DLD1 (cell line): Measurements from ENCODE around the gene CDKN2A.

Experiments
- in situ Hi-C: cut with HindIII; loops from 2 replicates; pipeline ENCODE4 v1.10.0; 2017; ENCODE audit warnings: low sequenced_read_pairs

The CDKN2A gene

GRCh38 chr9:22008717-22009505, 14.7 kb upstream of the CDKN2A start, which contains the start of gene CDKN2B:
Gene CDKN2B (minus strand): TSS chr9:22009305. CDS start chr9:22008953, 352 bp downstream.
- in situ Hi-C loops = no loop called here

GRCh38 chr9:22008384-22008716, 14.2 kb upstream of the CDKN2A start:
- in situ Hi-C loops = no loop called here

- in situ Hi-C loops = no loop called here
Measured at GRCh38 chr9:22005702-22006606, 11.8 kb upstream of the CDKN2A start.

- in situ Hi-C loops = no loop called here
Measured at GRCh38 chr9:22005021-22005701, 11.0 kb upstream of the CDKN2A start.

GRCh38 chr9:22002038-22002437, 7.8 kb upstream of the CDKN2A start:
- in situ Hi-C loops = no loop called here

GRCh38 chr9:21998026-21998425, 3.8 kb upstream of the CDKN2A start:
- in situ Hi-C loops = no loop called here

GRCh38 chr9:21997480-21997879, 3.3 kb upstream of the CDKN2A start:
- in situ Hi-C loops = no loop called here

- in situ Hi-C loops = no loop called here
Measured at GRCh38 chr9:21996858-21997257, 2.7 kb upstream of the CDKN2A start.

- in situ Hi-C loops = no loop called here
Measured at GRCh38 chr9:21996438-21996837, 2.2 kb upstream of the CDKN2A start.

GRCh38 chr9:21995666-21996398, 1.6 kb upstream of the CDKN2A start:
- in situ Hi-C loops = no loop called here

GRCh38 chr9:21995006-21995665, 944 bp upstream of the CDKN2A start:
- in situ Hi-C loops = no loop called here

- in situ Hi-C loops = no loop called here
Measured at GRCh38 chr9:21994556-21995005, 389 bp upstream of the CDKN2A start, which contains the start of gene CDKN2B-AS1. Gene CDKN2B-AS1 (plus strand): TSS chr9:21994791.

- in situ Hi-C loops = no loop called here
Measured at GRCh38 chr9:21993007-21993406, 1.2 kb downstream of the CDKN2A start.

GRCh38 chr9:21991072-21991959, 2.9 kb downstream of the CDKN2A start:
- in situ Hi-C loops = no loop called here

- in situ Hi-C loops = no loop called here
Measured at GRCh38 chr9:21989440-21990189, 4.6 kb downstream of the CDKN2A start.

- in situ Hi-C loops = no loop called here
Measured at GRCh38 chr9:21988056-21988990, 5.9 kb downstream of the CDKN2A start.

- in situ Hi-C loops = no loop called here
Measured at GRCh38 chr9:21985964-21986667, 8.1 kb downstream of the CDKN2A start.
